CD4-positive, alpha-beta T cell treated with Interleukin-4 for 1 hour (primary cell): ENCODE measurements around the gene KCTD14.
"Not testable (repeated sequence)": the region's sequence is repeated elsewhere in the genome, so short reads cannot be mapped to it uniquely, and the experiment has no call there.

Source experiments
- DNase-seq, 2 donors: peaks; one replicate each; pipeline ENCODE4 v3.0.0-alpha.2; 2020 to 2022

KCTD14 gene

GRCh38 chr11:78020246-78020645 lies 2.8 kb downstream of the KCTD14 start:
- DNase-seq = no peak

GRCh38 chr11:78019808-78020207 lies 3.3 kb downstream of the KCTD14 start:
- DNase-seq = no peak

- no peak for DNase-seq
Measured at GRCh38 chr11:78015878-78016277, 7.2 kb downstream of the KCTD14 start.

- DNase-seq = not testable (repeated sequence)
Measured at GRCh38 chr11:78014937-78015520, 8.0 kb downstream of the KCTD14 start.

GRCh38 chr11:78011301-78011700 lies 11.8 kb downstream of the KCTD14 start:
- DNase-seq = no peak

- no peak for DNase-seq
Measured at GRCh38 chr11:78010755-78011154, 12.3 kb downstream of the KCTD14 start.

GRCh38 chr11:78010304-78010703 lies 12.8 kb downstream of the KCTD14 start:
- no peak for DNase-seq

GRCh38 chr11:78009062-78009461 lies 14.0 kb downstream of the KCTD14 start:
- DNase-seq = no peak

- peak; percentile 44 to 57 for DNase-seq
Measured at GRCh38 chr11:78000193-78000592, 22.9 kb downstream of the KCTD14 start.

- no peak for DNase-seq
Measured at GRCh38 chr11:77999446-78000030, 23.5 kb downstream of the KCTD14 start.

GRCh38 chr11:77994434-77995362 lies 28.4 kb downstream of the KCTD14 start, which contains the start of gene INTS4:
Gene INTS4 (minus strand): TSS chr11:77994668. CDS start chr11:77994643, 25 bp downstream.
- DNase-seq = peak; percentile 99

- no peak for DNase-seq
Measured at GRCh38 chr11:77993902-77994301, 29.2 kb downstream of the KCTD14 start.

- DNase-seq = no peak
Measured at GRCh38 chr11:77990981-77991380, 32.1 kb downstream of the KCTD14 start.

GRCh38 chr11:77986456-77986855 lies 36.6 kb downstream of the KCTD14 start:
- DNase-seq = not testable (repeated sequence)

GRCh38 chr11:77981346-77981947 lies 41.6 kb downstream of the KCTD14 start:
- no peak for DNase-seq

- no peak for DNase-seq
Measured at GRCh38 chr11:77968337-77968736, 54.7 kb downstream of the KCTD14 start.

- no peak for DNase-seq
Measured at GRCh38 chr11:77967753-77968152, 55.3 kb downstream of the KCTD14 start.

- DNase-seq = no peak
Measured at GRCh38 chr11:77967121-77967520, 56.0 kb downstream of the KCTD14 start.

GRCh38 chr11:77966338-77966737 lies 56.7 kb downstream of the KCTD14 start:
- DNase-seq = no peak
